Adrenal gland (tissue), 5 donors: Measurements from ENCODE around the gene VPS8.

Experiments used
- POLR2A ChIP-seq, 2 donors: fragments of 450-650 bp; IDR thresholded peaks; one replicate each; pipeline ENCODE4 v1.6.1; 2017; ENCODE audit warnings: antibody characterized with exemption in 2 of 2, mild to moderate bottlenecking in 2 of 2, moderate library complexity in 1 of 2
- TF ChIP-seq, protein P1 (sequence below), 6 experiments: fragments of 450-650 bp in 4 of 6; fragments of 200-600 bp in 2 of 6; sonication (generic) in 1 of 6; IDR thresholded peaks; 1 replicate in 5 of 6; 2 replicates in 1 of 6; pipeline versions ENCODE4 v1.5.1 to v1.8.0; 2016 to 2021; ENCODE audit warnings: antibody characterized with exemption in 6 of 6, mild to moderate bottlenecking in 2 of 6, moderate library complexity in 1 of 6
- donor health status: DM: no; HTN: no; CAD: no.

DNA sequence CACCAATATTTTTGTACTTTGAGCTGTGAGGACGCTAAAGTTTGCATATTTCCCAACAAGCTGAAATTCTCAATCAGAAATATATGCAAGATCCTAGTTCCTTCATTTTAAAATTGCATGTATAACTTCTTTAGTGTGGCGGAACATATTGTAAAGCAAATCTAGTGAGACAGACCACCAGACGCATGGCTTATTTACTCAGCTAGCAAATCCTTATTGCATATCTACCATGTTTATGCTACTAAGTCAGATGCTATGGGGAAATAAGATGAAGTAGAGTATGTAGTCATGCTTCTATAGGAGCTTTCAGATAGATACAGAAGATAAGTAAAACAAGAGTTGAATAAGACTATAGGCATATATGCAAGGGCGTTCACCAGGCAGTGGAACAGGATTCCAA lies 278.8 kb downstream of the VPS8 start:
- TF ChIP-seq, protein P1, sequence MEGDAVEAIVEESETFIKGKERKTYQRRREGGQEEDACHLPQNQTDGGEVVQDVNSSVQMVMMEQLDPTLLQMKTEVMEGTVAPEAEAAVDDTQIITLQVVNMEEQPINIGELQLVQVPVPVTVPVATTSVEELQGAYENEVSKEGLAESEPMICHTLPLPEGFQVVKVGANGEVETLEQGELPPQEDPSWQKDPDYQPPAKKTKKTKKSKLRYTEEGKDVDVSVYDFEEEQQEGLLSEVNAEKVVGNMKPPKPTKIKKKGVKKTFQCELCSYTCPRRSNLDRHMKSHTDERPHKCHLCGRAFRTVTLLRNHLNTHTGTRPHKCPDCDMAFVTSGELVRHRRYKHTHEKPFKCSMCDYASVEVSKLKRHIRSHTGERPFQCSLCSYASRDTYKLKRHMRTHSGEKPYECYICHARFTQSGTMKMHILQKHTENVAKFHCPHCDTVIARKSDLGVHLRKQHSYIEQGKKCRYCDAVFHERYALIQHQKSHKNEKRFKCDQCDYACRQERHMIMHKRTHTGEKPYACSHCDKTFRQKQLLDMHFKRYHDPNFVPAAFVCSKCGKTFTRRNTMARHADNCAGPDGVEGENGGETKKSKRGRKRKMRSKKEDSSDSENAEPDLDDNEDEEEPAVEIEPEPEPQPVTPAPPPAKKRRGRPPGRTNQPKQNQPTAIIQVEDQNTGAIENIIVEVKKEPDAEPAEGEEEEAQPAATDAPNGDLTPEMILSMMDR (IDR thresholded peaks at IDR 0.05): no peak
- TF ChIP-seq POLR2A (IDR thresholded peaks at IDR 0.05): no peak
